K562 (cell line): ENCODE results near the gene VDAC1. TPM values are rescaled to one million over a fixed set of nuclear protein-coding genes. Genes with fewer than 3 reads are reported as not detected.

Experiments
- GATAD2B ChIP-seq: fragments of 450-650 bp; IDR thresholded peaks from 2 replicates; pipeline ENCODE4 v1.6.1; 2017; ENCODE audit warnings: mild to moderate bottlenecking, borderline replicate concordance
- PTTG1 ChIP-seq: fragments of 450-650 bp; IDR thresholded peaks from 2 replicates; pipeline ENCODE4 v1.6.1; 2016; ENCODE audit warnings: low read depth, mild to moderate bottlenecking, missing genetic modification characterization, missing compliant biosample characterization
- RBM25 ChIP-seq: fragments of 200-400 bp; formaldehyde crosslinking; IDR thresholded peaks from 2 replicates; pipeline ENCODE4 v1.6.1; 2018; ENCODE audit warnings: low read length, low read depth, moderate library complexity; ENCODE audit not compliant: severe bottlenecking
- SREBF1 ChIP-seq: fragments of 150-350 bp; IDR thresholded peaks from 2 replicates; pipeline ENCODE4 v1.6.1; 2014; ENCODE audit warnings: antibody characterized with exemption, low read depth, low read length, borderline replicate concordance
- ZC3H4 ChIP-seq: sonication (generic); formaldehyde crosslinking; IDR thresholded peaks from 2 replicates; pipeline ENCODE4 v1.9.0; 2021; ENCODE audit warnings: missing genetic modification reagents, borderline replicate concordance
- ZNF444 ChIP-seq: fragments of 250-450 bp; sonication (Bioruptor Pico); IDR thresholded peaks from 2 replicates; pipeline ENCODE4 v1.4.0; 2020; ENCODE audit warnings: mild to moderate bottlenecking, moderate library complexity
- ZNF551 ChIP-seq: fragments of 250-450 bp; sonication (Bioruptor Pico); IDR thresholded peaks from 2 replicates; pipeline ENCODE4 v1.5.0; 2021; ENCODE audit warnings: mild to moderate bottlenecking, moderate library complexity
- ZNF589 ChIP-seq: fragments of 200-800 bp; sonication (Bioruptor generic); IDR thresholded peaks from 2 replicates; pipeline ENCODE4 v1.6.1; 2016; ENCODE audit warnings: low read depth, missing genetic modification characterization, missing compliant biosample characterization
- polyA plus RNA-seq, 8 experiments: library from polyadenylated mRNA; depleted of rRNA in 4 of 8; stranded (reverse) in 5 of 8; unstranded in 3 of 8; fragments of >200 nt; fragmentation: Nextera tagmentation in 2 of 8; fragmentation: Illumina TruSeq in 1 of 8; extraction: Ambion mirVana in 2 of 8; extraction: Trizol in 1 of 8; gene quantifications; 2 replicates each; pipeline versions ENCODE4 v1.2.1 to v1.2.3, GENCODE V29; 2011 to 2014; ENCODE audit warnings: inconsistent platforms in 1 of 8, missing spikeins in 1 of 8
- total RNA-seq, 7 experiments: library from RNA; depleted of rRNA in 6 of 7; stranded (reverse); fragments of >200 nt in 6 of 7; fragmentation: Illumina TruSeq in 2 of 7; extraction: Trizol in 2 of 7; gene quantifications; 2 replicates each; pipeline versions ENCODE4 v1.2.1 to v1.2.3, GENCODE V29; 2011 to 2021; ENCODE audit warnings: low replicate concordance in 1 of 7
- TF ChIP-seq, protein P1 (sequence below): fragments of 250-450 bp; sonication (Bioruptor Pico); IDR thresholded peaks from 2 replicates; pipeline ENCODE4 v1.5.0; 2022; ENCODE audit warnings: mild to moderate bottlenecking
- TF ChIP-seq, protein P2 (sequence below), 2 experiments: IDR thresholded peaks; 2 replicates each; pipeline ENCODE4 v1.6.1; 2012; ENCODE audit warnings: improper control_type of control experiment in 2 of 2, low read depth in 2 of 2, low read length in 2 of 2, borderline replicate concordance in 1 of 2
- TF ChIP-seq, protein P3 (sequence below): sonication (generic); formaldehyde crosslinking; IDR thresholded peaks from 2 replicates; pipeline ENCODE4 v1.8.0; 2022; ENCODE audit warnings: missing genetic modification reagents, mild to moderate bottlenecking, moderate library complexity, borderline replicate concordance
- TF ChIP-seq, protein P4 (sequence below): sonication (generic); formaldehyde crosslinking; IDR thresholded peaks from 2 replicates; pipeline ENCODE4 v1.8.0; 2022; ENCODE audit warnings: missing genetic modification reagents, mild to moderate bottlenecking, borderline replicate concordance
- TF ChIP-seq, protein P5 (sequence below): sonication (generic); formaldehyde crosslinking; IDR thresholded peaks from 2 replicates; pipeline ENCODE4 v1.8.0; 2022; ENCODE audit warnings: mild to moderate bottlenecking, missing genetic modification reagents

Gene VDAC1
- total and polyA plus RNA-seq, 9 of the 15 experiments (the other 6 are each of a cell fraction or from before 2014, with no cell fraction given) = 168 to 366 (median 293) TPM

DNA sequence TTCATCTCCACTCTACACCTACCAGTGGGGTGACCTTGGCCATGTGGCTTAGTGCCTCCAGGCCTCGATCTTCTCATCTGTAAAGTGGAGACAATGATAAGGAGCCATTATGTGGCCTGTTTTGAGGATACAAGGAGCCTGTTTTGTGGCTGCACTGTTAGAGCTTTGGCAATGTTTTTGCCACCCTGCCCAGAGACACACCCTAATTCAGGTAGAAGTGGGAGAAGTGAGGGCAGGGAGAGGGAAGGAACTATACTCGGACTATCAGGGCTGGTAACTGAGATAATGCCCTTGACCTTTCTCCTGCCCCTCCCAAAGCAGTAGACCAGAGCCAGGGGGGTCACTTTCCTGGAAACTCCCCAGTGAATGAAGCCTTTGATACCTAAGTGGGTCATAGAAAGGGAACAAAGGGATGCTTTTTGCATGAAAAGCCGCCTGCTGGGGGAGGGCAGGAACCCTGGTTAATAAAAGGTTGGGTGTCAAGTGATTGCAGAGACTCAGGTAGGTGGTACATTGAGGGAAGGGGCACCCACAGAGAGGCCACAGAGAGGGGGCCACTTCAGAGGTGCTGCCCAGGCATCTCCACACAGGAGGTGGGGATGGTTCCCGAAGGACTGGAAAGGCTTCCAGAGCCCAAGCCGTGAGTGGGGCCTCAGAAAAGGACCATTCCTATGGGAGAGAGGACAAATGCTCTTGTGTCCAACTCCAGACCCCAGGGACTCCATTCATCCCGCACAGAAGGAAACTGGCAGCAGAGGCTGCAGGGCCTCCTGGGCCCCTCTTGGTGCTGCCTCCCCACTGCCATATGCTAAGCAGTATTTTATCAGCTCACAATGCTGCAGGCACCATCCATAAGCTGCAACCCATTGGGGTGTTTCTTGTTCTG is 42.3 kb upstream of the VDAC1 start (continued):
- TF ChIP-seq, protein P1, sequence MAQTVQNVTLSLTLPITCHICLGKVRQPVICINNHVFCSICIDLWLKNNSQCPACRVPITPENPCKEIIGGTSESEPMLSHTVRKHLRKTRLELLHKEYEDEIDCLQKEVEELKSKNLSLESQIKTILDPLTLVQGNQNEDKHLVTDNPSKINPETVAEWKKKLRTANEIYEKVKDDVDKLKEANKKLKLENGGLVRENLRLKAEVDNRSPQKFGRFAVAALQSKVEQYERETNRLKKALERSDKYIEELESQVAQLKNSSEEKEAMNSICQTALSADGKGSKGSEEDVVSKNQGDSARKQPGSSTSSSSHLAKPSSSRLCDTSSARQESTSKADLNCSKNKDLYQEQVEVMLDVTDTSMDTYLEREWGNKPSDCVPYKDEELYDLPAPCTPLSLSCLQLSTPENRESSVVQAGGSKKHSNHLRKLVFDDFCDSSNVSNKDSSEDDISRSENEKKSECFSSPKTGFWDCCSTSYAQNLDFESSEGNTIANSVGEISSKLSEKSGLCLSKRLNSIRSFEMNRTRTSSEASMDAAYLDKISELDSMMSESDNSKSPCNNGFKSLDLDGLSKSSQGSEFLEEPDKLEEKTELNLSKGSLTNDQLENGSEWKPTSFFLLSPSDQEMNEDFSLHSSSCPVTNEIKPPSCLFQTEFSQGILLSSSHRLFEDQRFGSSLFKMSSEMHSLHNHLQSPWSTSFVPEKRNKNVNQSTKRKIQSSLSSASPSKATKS (CRISPR knock-in tag) = no peak
- no peak for TF ChIP-seq GATAD2B
- no peak for TF ChIP-seq SREBF1
- TF ChIP-seq ZNF551 (CRISPR knock-in tag) = no peak
- no peak for TF ChIP-seq ZNF589 (CRISPR knock-in tag)
- TF ChIP-seq, protein P2, sequence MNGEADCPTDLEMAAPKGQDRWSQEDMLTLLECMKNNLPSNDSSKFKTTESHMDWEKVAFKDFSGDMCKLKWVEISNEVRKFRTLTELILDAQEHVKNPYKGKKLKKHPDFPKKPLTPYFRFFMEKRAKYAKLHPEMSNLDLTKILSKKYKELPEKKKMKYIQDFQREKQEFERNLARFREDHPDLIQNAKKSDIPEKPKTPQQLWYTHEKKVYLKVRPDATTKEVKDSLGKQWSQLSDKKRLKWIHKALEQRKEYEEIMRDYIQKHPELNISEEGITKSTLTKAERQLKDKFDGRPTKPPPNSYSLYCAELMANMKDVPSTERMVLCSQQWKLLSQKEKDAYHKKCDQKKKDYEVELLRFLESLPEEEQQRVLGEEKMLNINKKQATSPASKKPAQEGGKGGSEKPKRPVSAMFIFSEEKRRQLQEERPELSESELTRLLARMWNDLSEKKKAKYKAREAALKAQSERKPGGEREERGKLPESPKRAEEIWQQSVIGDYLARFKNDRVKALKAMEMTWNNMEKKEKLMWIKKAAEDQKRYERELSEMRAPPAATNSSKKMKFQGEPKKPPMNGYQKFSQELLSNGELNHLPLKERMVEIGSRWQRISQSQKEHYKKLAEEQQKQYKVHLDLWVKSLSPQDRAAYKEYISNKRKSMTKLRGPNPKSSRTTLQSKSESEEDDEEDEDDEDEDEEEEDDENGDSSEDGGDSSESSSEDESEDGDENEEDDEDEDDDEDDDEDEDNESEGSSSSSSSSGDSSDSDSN (IDR thresholded peaks at IDR 0.05; ENCODE audit: borderline replicate concordance in 1 of 2, low read depth in 2 of 2, low read length in 2 of 2) = no peak
- TF ChIP-seq, protein P3, sequence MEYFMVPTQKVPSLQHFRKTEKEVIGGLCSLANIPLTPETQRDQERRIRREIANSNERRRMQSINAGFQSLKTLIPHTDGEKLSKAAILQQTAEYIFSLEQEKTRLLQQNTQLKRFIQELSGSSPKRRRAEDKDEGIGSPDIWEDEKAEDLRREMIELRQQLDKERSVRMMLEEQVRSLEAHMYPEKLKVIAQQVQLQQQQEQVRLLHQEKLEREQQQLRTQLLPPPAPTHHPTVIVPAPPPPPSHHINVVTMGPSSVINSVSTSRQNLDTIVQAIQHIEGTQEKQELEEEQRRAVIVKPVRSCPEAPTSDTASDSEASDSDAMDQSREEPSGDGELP (CRISPR knock-in tag) = no peak
- no peak for TF ChIP-seq ZNF444 (CRISPR knock-in tag)
- TF ChIP-seq, protein P4, sequence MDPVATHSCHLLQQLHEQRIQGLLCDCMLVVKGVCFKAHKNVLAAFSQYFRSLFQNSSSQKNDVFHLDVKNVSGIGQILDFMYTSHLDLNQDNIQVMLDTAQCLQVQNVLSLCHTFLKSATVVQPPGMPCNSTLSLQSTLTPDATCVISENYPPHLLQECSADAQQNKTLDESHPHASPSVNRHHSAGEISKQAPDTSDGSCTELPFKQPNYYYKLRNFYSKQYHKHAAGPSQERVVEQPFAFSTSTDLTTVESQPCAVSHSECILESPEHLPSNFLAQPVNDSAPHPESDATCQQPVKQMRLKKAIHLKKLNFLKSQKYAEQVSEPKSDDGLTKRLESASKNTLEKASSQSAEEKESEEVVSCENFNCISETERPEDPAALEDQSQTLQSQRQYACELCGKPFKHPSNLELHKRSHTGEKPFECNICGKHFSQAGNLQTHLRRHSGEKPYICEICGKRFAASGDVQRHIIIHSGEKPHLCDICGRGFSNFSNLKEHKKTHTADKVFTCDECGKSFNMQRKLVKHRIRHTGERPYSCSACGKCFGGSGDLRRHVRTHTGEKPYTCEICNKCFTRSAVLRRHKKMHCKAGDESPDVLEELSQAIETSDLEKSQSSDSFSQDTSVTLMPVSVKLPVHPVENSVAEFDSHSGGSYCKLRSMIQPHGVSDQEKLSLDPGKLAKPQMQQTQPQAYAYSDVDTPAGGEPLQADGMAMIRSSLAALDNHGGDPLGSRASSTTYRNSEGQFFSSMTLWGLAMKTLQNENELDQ (CRISPR knock-in tag) = no peak
- TF ChIP-seq, protein P5, sequence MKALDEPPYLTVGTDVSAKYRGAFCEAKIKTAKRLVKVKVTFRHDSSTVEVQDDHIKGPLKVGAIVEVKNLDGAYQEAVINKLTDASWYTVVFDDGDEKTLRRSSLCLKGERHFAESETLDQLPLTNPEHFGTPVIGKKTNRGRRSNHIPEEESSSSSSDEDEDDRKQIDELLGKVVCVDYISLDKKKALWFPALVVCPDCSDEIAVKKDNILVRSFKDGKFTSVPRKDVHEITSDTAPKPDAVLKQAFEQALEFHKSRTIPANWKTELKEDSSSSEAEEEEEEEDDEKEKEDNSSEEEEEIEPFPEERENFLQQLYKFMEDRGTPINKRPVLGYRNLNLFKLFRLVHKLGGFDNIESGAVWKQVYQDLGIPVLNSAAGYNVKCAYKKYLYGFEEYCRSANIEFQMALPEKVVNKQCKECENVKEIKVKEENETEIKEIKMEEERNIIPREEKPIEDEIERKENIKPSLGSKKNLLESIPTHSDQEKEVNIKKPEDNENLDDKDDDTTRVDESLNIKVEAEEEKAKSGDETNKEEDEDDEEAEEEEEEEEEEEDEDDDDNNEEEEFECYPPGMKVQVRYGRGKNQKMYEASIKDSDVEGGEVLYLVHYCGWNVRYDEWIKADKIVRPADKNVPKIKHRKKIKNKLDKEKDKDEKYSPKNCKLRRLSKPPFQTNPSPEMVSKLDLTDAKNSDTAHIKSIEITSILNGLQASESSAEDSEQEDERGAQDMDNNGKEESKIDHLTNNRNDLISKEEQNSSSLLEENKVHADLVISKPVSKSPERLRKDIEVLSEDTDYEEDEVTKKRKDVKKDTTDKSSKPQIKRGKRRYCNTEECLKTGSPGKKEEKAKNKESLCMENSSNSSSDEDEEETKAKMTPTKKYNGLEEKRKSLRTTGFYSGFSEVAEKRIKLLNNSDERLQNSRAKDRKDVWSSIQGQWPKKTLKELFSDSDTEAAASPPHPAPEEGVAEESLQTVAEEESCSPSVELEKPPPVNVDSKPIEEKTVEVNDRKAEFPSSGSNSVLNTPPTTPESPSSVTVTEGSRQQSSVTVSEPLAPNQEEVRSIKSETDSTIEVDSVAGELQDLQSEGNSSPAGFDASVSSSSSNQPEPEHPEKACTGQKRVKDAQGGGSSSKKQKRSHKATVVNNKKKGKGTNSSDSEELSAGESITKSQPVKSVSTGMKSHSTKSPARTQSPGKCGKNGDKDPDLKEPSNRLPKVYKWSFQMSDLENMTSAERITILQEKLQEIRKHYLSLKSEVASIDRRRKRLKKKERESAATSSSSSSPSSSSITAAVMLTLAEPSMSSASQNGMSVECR = no peak
- TF ChIP-seq ZC3H4 (CRISPR knock-in tag) = no peak
- TF ChIP-seq RBM25 = peak; percentile 52
- no peak for TF ChIP-seq PTTG1 (tag)
